Muscle layer of duodenum (tissue), 2 donors: Measurements from ENCODE around the gene GRK1.
"Not testable (repeated sequence)": the region's sequence is repeated elsewhere in the genome, so short reads cannot be mapped to it uniquely, and the experiment has no call there.

Experiments used
- H3K27ac ChIP-seq: one replicate; pipeline ENCODE4 v1.7.0; 2013; ENCODE audit warnings: mild to moderate bottlenecking, low read length
- H3K27me3 ChIP-seq: one replicate; pipeline ENCODE4 v1.7.0; 2013; ENCODE audit warnings: low read depth, mild to moderate bottlenecking, control low read depth, low read length
- H3K36me3 ChIP-seq, 2 donors: one replicate each; pipeline ENCODE4 v1.7.0; 2013; ENCODE audit warnings: low read length in 2 of 2, control low read depth in 1 of 2, mild to moderate bottlenecking in 1 of 2; ENCODE audit not compliant: insufficient read depth in 2 of 2, control insufficient read depth in 1 of 2
- H3K4me1 ChIP-seq, 2 donors: one replicate each; pipeline ENCODE4 v1.7.0; 2013; ENCODE audit warnings: low read length in 2 of 2, mild to moderate bottlenecking in 2 of 2, control low read depth in 1 of 2, moderate library complexity in 1 of 2; ENCODE audit not compliant: insufficient read depth in 2 of 2, control insufficient read depth in 1 of 2
- H3K4me3 ChIP-seq, 2 donors: one replicate each; pipeline ENCODE4 v1.7.0; 2013; ENCODE audit warnings: low read length in 2 of 2, low read depth in 1 of 2, mild to moderate bottlenecking in 1 of 2
- H3K9me3 ChIP-seq, 2 donors: one replicate each; pipeline ENCODE4 v1.7.0; 2013; ENCODE audit warnings: low read length in 2 of 2, control low read depth in 1 of 2, mild to moderate bottlenecking in 1 of 2; ENCODE audit not compliant: control insufficient read depth in 1 of 2
- donor health status: healthy.

Gene GRK1

GRCh38 chr13:113666951-113667701 lies at the start of gene GRK1:
Gene GRK1 (plus strand): TSS chr13:113667219. CDS start chr13:113667387, 168 bp downstream.
- H3K27me3 ChIP-seq: no peaks in the 10 kb centered on the region
- no peaks in the 10 kb centered on the region for H3K36me3 ChIP-seq
- peaks cover 0 to 3% of the 10 kb centered on the region in 2 donors for H3K9me3 ChIP-seq
- no peak within 1 kb of the TSS for H3K27ac ChIP-seq
- no peaks in the 10 kb centered on the region for H3K4me1 ChIP-seq
- H3K4me3 ChIP-seq: no peak within 1 kb of the TSS

GRCh38 chr13:113617961-113618360 lies 49.1 kb upstream of the GRK1 start:
- no peak overlapping the region for H3K27ac ChIP-seq
- H3K36me3 ChIP-seq: peaks cover 4 to 6% of the 10 kb centered on the region in 2 donors
- H3K4me1 ChIP-seq: no peaks in the 10 kb centered on the region
- H3K27me3 ChIP-seq: no peaks in the 10 kb centered on the region
- no peaks in the 10 kb centered on the region for H3K9me3 ChIP-seq
- no peak overlapping the region for H3K4me3 ChIP-seq

DNA sequence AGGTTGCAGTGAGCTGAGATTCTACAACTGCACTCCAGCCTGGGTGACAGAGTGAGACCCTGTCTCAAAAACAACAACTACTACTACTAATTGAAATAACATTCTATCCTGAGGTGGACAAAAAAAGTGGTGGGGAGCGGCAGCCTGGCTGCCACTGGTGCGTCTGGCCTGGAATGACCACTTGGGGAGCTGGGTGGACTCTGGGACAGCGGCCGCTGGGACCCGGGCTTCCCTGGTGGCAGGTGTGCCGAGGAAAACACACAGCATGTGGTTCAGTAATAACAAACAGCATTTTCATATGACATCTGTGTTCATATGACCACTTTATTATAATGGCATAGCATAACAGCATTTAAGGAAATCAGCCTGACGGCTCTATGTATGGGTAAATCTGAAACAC lies 48.6 kb upstream of the GRK1 start:
- Histone ChIP-seq H3K36me3 (peaks cover 6 to 8% of the 10 kb centered on the region in 2 donors), H3K27ac (no peak overlapping the region), H3K4me3 (no peak overlapping the region), H3K9me3 (no peaks in the 10 kb centered on the region), H3K27me3 (no peaks in the 10 kb centered on the region), H3K4me1 (no peaks in the 10 kb centered on the region)

DNA sequence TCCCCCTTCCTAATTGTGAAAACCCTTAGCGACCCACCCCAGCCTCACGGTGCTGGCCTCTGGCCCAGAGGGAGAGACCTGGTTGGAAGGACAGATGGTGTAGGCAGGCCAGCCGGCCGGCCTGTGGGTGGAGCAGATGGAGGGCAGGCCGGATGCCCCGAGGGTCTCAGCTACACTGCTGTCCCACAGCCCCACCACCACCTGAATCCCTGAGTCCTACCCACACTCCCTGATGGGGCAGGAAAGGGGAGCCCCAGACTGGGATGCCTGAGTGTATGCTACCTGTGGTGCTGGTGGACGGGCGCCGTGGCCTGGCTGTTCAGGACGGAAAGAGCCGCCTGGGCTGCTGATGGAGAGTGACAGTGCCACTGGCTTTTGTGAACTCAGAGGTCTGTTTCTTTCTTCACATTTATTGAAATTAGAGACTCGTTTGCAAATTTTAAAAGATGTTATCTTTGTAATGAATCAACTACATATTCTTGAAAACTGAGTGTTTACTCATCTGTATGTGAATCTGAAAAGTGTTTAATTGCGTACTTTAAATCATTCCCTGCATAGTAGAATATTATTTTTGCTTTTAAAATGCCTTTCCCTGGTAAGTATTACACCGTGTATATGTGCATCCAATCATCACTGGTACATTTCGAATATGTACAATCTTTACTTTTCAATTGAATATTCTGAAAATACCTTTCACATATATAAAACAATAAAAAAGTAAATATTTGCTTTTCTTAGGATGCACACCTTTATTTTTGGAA lies 46.8 kb upstream of the GRK1 start:
- Histone ChIP-seq H3K27me3 (no peaks in the 10 kb centered on the region), H3K27ac (no peak overlapping the region), H3K9me3 (no peaks in the 10 kb centered on the region), H3K4me3 (no peak overlapping the region), H3K36me3 (peaks cover 10 to 20% of the 10 kb centered on the region in 2 donors), H3K4me1 (no peaks in the 10 kb centered on the region)

DNA sequence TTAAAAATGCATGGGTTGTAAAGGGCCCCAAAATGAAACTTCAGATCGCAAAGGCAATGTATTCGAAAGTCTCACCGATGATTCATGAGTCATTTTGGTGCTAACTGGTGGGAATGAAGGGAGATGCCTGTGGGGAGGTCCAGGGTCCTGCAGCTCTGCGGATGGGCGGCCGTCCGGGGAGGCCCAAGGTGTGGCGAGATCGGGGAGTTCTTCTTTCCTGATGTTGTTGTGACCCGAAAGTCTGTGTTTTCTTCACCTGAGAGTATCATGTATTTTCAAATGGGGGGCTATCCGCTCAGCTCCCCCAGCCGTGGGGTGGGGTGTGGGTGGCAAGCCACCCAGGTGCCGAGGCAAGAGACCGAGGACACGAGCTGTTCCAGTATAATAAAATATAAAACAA lies 46.0 kb upstream of the GRK1 start:
- H3K27me3 ChIP-seq: no peaks in the 10 kb centered on the region
- peaks cover 10 to 20% of the 10 kb centered on the region in 2 donors for H3K36me3 ChIP-seq
- H3K9me3 ChIP-seq: no peaks in the 10 kb centered on the region
- H3K4me3 ChIP-seq: no peak overlapping the region
- no peaks in the 10 kb centered on the region for H3K4me1 ChIP-seq
- H3K27ac ChIP-seq: no peak overlapping the region

- not testable (repeated sequence) for H3K4me3 ChIP-seq, H3K4me1 ChIP-seq, H3K27me3 ChIP-seq, H3K27ac ChIP-seq, H3K9me3 ChIP-seq
- peaks cover 10 to 20% of the 10 kb centered on the region in 2 donors for H3K36me3 ChIP-seq
Measured at GRCh38 chr13:113621498-113621897, 45.5 kb upstream of the GRK1 start.

GRCh38 chr13:113621986-113622550 lies 45.0 kb upstream of the GRK1 start:
- not testable (repeated sequence) for H3K4me1 ChIP-seq, H3K9me3 ChIP-seq, H3K27me3 ChIP-seq, H3K4me3 ChIP-seq, H3K27ac ChIP-seq
- H3K36me3 ChIP-seq: peaks cover 14 to 21% of the 10 kb centered on the region in 2 donors

GRCh38 chr13:113622791-113623490 lies 44.1 kb upstream of the GRK1 start:
- Histone ChIP-seq H3K4me3 (no peak overlapping the region), H3K4me1 (no peaks in the 10 kb centered on the region), H3K27me3 (no peaks in the 10 kb centered on the region), H3K27ac (no peak overlapping the region), H3K9me3 (no peaks in the 10 kb centered on the region), H3K36me3 (peaks cover 14 to 25% of the 10 kb centered on the region in 2 donors)

- Histone ChIP-seq H3K27ac (no peak overlapping the region), H3K36me3 (peaks cover 14 to 25% of the 10 kb centered on the region in 2 donors)
Measured at GRCh38 chr13:113623491-113624234, 43.4 kb upstream of the GRK1 start.

GRCh38 chr13:113624235-113624587 lies 42.8 kb upstream of the GRK1 start:
- Histone ChIP-seq H3K9me3 (no peaks in the 10 kb centered on the region), H3K36me3 (peaks cover 14 to 25% of the 10 kb centered on the region in 2 donors), H3K27ac (no peak overlapping the region), H3K4me1 (no peaks in the 10 kb centered on the region), H3K27me3 (no peaks in the 10 kb centered on the region), H3K4me3 (no peak overlapping the region)

More at GRCh38 chr13:113623491-113624234, 43.4 kb upstream of the GRK1 start:
- Histone ChIP-seq H3K4me3 (no peak overlapping the region), H3K9me3 (no peaks in the 10 kb centered on the region), H3K4me1 (no peaks in the 10 kb centered on the region), H3K27me3 (no peaks in the 10 kb centered on the region)
